Dedifferentiated amniotic fluid mesenchymal stem cell (primary cell): ENCODE measurements around the gene IRGC.
A peak's percentile ranks its signal among the peaks of the same experiment; 100 is the strongest.
"Not testable (repeated sequence)": the region's sequence is repeated elsewhere in the genome, so short reads cannot be mapped to it uniquely, and the experiment has no call there.

ENCODE experiments used
- DNase-seq: peaks from one replicate; pipeline ENCODE4 v3.0.0-alpha.2; 2016; ENCODE audit errors: extremely low spot score

Gene IRGC

GRCh38 chr19:43754503-43755255 is 38.8 kb downstream of the IRGC start, which contains the start of gene SMG9:
Gene SMG9 (minus strand): TSS chr19:43754962. CDS start chr19:43750741, 4,221 bp downstream.
- DNase-seq = peak; percentile 97

DNA sequence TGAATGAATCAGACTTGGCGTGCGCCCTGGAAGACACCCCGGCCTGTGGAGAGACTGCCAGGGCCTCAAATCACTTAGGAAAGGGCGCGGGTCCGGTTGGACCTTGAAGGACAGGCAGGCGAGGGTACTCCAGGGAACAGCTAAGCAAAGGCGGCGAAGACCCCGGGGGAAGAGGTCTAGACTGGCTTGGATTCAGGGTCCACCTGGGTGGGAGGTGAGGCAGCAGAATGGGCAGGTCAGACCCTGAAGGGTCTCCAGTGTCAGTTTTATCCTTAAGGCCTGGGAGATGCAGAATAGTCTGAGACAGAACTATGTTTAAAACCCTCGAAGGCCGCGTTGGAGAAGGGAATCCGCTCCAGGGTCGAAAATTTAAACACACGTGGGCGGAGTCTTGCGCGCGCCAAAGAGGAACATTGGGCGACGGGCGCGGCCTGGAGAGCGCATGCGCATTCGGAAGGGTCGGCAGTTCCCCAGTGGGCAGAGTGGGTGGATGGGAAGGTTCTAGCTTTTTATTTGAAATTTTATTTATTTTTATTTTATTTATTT is 39.5 kb downstream of the IRGC start:
- peak; percentile 29 for DNase-seq

- peak; percentile 38 for DNase-seq
Measured at GRCh38 chr19:43759515-43759914, 43.6 kb downstream of the IRGC start.

DNA sequence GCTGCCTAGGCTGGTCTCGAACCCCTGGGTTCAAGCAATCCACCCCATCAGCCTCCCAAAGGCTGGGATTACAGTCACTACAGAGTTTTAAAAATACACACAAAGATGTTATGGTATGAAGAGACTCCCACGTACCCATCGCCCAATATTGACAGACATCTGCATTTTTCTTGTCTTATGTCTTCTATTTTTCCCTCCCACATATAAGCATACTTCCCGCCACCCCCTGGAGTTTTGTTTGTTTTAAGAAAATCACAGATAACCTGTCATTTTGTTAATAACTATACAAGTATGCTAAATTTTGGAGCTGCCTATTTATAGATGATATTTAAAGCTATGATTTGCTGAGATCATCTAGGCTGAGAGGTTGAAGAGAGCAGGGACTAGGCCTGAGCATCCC is 45.1 kb downstream of the IRGC start:
- DNase-seq = no peak

DNA sequence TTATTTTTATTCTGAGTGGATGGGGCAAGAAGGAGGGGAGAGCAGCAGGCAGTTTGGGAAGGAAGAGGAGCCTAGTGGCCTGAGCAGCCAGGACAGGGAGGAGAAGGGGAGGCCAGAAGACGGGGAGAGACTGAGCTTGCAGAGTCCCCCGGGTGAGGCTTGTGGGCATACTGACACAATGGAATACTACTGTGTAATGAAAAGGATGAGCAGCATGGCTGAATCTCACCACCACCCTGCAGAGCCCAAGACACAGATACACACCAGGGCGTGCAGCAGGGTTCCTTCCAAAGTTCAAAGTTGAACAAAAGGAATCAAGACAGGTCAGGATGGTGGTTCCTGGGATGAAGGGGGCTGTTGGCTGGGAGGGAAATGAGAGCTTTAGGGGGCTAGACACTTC is 46.9 kb downstream of the IRGC start:
- no peak for DNase-seq

DNA sequence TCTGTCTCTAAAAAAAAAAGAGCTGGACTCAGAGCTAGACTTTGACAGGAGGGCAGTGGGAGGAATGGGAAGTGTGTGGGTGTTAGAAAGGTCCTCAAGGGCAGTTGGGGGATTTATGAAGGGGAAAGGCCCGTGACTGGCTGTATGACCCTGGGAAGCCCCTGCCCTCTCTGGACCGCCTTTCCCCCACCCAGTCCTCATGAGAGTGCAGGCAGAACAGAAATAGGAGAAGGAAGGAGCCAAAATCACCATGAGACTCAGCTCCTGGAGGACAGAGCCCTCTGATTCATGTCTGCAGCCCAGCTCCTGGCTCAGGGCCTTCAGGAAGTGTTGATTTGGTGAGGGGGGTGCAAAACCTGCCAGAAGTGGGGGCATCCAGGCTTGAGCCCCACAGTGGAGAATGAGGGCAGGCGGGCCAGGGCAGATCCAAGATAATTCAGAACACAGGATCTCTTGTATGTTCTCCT is 47.6 kb downstream of the IRGC start:
- DNase-seq = peak; percentile 42

DNA sequence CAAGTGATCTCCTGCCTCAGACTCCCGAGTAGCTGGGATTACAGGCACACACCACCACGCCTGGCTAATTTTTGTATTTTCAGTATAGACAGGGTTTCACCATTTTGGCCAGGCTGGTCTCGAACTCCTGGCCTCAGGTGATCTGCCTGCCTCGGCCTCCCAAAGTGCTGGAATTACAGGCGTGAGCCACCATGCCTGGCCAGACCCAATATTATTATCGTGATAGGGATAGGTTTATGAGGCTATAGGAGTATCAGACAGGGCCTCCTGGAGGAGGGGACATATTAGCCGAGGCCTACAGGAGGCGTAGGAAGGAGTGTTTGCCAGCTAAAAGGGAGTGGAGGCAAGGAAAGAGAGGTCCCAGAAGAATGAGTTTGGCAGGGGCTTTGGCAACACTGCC is 48.8 kb downstream of the IRGC start:
- DNase-seq = not testable (repeated sequence)

GRCh38 chr19:43765109-43765876 is 49.4 kb downstream of the IRGC start:
- peak; percentile 88 for DNase-seq

GRCh38 chr19:43766755-43767043 is 50.8 kb downstream of the IRGC start:
- DNase-seq = no peak

DNA sequence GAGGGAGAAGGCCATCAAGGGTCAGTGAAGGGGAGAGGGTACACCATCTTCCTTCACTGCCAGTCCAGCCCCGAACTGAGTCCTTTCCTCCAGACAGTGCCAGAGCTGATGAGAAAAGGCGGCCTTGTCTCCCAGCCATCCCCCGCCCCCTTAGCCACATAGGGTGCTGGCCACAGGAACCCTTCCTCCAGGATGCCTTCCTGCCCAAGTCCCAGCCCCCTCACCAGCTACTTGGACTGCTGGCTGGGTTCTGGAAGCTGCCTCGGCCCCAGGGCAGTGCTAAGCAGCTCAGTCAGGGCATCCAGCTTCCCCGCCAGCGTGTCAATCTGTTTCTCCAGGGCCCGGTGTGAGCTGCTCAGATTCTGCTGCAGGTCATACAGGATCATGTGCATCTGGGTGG is 51.4 kb downstream of the IRGC start:
- DNase-seq = no peak

DNA sequence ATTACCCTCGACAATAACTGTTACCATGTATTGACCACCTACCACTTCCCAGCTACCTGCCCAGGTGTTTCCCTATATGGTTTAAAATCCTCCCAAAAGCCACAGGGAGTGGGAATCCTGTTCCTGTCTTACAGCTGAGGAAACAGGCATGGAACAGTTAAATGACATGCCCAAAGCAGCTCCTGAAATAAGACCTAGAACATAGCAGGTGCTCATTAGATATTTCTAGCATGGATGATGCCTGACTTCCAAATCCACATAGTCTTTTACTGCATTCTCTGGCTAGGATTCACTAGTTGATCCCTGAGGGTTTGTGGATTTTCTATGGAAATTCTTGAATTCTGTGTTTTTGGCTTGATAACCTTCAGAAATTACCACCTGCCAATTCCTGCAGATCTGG is 51.9 kb downstream of the IRGC start:
- DNase-seq = no peak

DNA sequence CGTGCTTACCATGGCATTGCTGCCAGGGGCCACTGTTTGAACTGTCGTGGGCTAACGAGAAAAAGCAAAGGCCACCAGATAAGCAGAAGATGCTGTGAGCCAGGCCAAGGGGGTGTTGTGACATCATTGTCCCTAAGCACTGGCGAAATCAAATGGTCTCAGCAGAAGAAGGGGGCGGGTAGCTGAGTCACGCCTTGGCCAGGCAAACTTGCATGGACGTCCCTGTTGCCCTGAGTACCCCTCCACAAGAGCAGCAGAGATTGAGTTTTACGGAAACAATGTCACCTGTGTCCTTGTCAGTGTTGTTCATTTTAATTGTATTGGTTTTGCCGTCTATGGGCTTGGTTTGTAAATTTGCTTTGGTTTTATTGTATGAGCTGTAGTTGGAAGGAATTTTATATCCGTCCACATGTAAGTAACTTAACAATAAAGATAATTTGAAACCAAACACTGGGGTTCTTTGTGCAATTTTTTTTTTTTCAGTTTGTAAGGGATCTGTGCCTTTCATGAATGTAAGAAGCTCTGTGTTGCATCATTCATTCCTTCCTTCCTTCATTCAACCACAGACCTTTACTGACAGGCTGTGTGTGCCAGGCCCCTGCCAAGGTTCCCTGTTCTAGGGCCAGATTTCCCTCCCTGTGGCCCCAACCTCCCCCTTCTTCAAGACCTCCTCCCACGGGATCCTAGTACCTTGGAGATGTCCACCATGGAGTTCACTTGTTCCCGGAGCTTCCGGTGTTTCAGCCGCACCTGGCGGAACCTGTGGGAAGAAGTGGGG is 52.6 kb downstream of the IRGC start:
- DNase-seq = no peak

- no peak for DNase-seq
Measured at GRCh38 chr19:43769256-43769655, 53.4 kb downstream of the IRGC start.
